T-helper 22 cell (primary cell): ENCODE measurements around the gene TBK1.

ENCODE experiments used
- DNase-seq: peaks from one replicate; pipeline ENCODE4 v3.0.0-alpha.2; 2020; ENCODE audit warnings: low read depth

Gene TBK1

DNA sequence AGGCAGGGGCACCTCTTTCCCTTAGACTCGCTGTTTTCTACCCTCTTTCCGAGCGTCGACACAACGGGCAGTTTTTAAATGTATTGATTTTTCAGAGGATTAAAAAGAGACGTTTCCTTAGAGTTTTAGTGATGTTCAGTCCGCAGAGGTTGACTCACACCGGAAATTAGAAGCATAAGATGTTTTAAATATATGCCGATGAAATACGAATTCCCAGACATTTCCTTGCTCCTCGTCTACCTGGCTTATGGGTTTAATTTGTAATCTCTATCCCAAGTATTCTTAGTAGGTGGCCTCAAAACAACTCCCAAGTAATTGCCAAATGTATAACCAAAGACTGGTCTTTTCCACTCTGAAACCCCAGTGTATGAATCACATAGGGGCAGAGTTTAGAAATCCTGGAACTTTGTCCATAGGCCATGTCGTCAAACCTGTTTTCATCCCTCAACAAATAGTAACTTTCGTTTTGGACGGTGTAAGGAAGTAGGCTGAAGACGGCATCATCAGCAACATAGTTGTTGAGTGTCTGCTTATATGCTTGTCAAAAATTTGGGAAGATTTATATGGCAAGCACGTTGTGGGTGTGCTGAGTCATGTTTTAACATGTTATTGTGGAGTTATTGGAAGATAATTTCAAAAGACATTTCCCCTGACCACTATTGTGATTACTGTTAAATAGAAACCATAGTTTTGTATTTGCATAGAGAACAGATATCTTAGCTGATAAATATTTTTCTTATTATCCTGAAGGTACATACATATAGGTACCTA, 824 bp downstream of the TBK1 start:
- DNase-seq: no peak

DNA sequence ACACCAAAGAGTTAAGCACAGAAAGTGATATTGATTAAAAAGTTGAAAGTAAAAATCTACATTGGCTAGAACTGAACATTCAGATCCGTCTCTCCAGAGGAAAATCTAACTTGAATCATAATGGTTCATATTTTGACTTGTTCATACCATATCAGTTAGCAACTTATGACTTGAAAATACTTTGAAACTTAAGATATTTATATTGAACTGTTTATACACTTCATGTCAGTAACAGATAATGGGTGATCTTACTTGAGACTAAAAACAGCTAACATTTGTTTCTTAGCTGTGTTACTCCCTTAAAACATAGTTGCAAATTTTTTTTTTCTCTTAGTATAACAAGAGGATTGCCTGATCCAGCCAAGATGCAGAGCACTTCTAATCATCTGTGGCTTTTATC, 3.6 kb downstream of the TBK1 start:
- DNase-seq: no peak

DNA sequence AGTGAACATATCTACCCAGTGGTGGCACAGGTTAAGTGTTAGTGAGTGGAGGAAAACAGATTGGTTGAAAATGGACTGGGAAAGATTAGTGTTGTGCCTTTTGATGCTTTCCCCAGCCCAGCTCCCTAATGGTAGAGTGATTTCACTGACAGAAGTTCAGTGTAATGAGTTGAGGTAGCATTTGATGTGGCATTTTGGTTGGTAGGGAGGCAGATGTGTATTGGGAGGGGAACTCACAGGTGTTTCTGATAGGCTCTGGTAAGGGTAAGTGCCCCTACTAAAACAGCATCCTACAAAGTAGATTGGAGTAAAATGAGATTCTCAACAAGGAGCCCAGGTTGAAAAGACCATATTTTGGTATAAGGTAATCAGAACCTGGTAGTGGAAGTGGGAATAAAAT, 4.2 kb downstream of the TBK1 start:
- DNase-seq: no peak

DNA sequence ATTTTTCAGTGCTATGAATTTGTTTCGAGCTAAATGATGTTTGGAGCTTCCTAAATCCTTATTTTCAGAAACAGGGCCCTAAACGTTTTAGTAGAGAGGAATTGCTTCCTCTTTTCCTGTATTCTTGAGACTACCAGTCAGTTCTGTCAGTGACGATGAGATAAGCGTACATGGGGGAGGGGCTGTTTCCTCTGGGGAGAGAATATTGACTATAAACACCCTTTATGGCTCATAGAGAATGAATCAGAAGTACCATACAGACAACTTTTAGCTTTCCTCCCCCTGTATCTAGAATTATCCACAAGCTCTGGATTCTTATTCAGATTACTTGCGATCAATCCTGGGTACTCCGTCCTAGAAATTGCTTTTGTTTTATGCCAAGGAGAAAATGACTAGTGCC, 5.1 kb downstream of the TBK1 start:
- no peak for DNase-seq

DNA sequence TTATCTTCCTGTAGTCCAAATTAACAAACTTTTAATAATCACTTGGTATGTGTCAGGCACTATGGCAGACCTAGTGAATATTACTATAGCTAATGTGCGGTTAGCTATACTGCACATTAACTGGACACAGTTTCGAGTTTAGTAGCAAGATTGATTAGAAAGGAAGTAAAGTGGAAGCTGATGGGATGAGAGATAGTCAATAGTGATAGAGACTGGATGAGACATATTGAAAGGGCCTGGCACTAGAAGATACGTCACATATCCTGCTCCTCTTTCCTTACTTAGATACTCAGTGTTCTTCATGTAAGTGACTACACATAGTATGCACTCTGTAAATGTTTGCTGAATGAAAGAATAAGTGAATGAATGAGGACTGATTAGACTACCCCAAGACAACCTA, 5.5 kb downstream of the TBK1 start:
- no peak for DNase-seq

DNA sequence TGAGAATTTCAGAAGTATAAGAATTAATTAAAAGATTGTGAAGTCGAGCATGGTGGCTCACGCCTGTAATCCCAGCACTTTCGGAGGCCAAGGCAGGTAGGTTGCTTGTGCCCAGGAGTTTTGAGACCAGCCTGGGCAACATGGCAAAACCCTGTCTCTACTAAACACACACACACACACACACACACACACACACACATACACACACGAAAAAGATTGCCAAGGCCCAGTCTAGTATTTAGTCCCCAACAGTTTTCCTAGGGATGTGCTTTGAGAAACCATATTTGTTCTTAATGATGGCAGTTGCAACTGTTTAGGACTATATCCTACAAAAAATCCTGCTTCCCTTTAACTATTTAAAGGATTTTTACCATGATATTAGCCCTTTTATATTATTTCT, 6.0 kb downstream of the TBK1 start:
- no peak for DNase-seq

DNA sequence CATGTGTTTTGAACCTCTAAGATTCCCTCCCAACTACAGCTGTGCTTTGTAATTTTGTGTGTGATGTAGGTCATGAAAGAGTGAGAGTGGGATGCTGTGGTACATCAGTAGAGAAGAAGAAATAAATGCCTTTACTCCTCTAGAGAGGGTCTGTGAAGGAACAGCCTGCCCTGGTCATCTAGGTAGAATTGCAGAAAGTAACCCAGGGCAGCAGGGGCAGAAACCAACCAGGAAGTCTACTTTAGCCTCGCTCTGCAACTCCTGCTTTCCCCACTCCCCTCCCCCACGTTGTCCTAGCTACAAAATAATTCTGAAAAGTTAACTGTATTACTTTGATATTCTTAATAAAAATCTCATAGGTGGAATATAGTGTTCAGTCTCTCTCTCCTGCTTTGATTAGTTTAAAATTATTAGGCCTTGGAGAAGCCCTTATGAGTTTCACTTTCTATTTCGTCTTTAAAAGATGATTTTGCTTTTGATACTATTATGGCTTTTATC, 7.5 kb downstream of the TBK1 start:
- DNase-seq: no peak

DNA sequence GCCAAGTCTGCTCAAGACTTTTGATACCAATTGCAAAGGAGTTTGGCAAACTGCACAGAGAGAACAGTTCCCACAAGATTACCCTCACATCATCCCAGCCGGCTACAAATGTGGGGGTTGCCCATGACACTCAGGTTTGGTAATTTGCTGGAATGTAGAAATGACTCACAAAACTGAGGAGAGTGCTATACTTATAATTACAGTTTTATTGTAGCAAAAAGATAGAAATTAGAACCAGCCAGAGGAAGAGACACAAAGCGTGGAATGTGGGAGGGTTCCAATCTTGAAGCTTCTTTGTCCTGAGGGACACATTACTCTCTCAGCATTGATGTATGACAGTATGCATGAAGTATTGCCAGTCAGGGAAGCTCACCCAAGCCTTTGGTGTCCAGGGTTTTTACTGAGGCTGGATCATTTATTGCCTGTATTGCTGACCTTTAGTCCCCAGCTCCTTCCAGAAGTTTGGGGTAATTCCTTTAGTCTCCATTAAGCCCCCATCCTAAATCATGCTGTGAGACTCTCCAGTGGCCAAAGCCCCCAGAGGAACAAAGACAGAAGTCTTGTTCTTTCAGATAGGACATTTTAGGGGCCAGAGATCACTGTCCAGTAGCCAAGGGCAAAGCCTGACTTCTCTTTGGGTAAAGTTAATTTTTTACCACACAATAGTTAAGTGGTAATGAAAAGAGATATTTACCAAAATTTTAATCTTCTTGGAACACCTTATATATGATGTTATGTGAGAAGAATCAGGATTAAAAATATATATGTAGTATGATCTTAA, 9.9 kb downstream of the TBK1 start:
- DNase-seq: no peak

DNA sequence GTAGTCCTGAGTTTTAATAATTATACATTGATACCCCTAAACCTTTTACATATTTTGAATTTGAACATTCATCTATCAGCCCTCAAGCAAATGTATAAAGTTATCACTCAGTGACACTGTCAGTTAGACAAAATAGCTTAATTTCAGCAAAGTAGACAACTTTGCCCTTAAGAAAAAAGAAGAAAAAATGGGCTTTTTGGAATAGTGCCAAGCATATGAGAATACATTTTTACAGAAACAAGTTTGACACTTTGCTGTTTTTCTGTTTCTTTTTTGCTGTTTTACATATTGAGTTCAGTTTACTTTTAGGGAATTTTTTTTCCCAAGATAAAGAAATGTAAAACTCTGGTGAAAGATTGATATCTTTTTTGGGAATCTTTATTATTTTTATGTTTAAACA, 14.3 kb downstream of the TBK1 start:
- DNase-seq: no peak

DNA sequence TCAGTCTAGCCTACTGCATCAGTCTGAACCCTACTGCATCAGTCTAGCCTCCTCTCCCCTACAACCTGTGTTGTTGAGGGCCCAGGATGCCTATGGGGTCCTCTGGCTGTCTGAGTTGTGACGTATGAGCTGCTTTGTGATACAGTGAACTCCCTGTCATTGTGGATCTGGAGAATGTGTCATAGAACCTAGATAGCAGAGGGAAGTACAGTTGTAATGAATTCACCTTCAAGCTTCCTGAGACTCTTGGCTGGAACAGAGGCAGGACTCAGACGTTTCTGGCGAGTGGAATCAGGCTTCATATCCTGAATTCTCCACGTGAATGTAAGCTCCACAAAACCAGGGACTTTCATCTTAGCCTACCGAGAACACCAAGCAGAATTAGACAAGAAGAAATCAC, 17.0 kb downstream of the TBK1 start:
- DNase-seq: no peak

DNA sequence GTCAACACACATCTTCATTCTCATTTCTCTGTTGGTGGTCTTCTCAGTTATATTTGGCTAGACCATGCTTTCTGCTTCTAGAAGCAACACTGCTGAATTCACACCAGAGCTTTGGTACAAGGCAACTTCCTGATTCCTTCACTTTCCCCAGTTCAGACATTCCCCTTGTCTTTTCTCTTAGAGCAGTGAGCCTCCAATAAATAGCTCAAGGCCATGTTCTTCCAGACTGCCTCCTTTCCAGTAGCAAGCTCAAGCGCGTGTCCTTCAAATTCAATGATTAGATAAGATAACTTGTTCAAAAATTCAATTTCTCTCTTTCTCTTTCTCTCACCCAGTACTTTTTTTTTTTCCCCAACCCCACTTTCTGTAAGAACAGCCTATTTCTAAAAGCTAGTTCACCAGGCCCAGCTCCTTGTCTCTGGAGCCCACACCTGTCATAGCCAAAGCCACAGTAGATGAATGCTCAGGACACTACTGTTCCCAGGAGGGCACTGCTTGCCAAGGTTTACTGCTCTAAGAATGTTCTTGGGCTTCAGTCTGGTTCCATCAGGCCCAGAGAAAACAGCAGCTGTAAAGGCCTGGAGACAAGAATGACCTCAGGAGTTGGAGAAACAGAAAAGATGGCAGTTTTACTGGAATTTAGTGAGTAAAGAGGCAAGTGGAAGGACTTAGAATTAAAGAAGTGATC, 17.7 kb downstream of the TBK1 start:
- DNase-seq: no peak

DNA sequence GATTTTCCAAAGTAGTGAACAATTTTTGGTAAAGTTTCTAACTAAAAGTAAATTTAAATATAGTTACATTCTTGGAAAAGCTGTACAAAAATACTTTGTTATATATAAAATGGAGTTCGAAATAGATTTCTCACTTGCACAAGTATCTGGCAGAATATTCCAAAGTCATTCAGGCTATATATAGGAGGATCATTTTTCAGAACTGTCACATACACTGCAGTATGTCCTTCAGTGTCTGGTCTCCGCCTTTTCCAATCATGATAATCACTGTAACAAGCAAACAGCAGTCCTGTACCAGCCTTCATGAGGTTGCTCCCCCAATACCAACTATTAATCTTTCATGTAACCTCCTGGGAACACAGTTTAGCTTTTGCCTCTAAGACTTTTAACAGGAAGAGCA, 18.6 kb downstream of the TBK1 start:
- DNase-seq: no peak

DNA sequence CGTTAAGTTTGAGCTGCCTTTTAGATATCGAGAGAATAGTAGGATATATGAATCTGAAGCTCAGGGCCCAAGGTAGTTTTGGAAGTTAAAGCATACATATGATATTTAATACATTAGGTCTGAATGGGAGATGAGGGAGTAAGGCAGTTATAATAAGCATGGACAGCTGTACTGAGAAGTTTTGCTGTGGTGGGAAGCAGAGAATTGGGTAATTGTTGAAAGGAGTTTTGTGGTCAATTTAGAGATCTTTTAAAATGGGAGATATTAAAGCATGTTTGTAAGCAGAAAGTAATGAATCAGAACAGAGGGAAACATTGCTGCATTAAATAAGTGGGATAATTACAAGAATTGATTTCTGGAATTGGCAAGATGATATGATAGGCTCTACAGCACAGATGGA, 21.3 kb downstream of the TBK1 start:
- DNase-seq: no peak

DNA sequence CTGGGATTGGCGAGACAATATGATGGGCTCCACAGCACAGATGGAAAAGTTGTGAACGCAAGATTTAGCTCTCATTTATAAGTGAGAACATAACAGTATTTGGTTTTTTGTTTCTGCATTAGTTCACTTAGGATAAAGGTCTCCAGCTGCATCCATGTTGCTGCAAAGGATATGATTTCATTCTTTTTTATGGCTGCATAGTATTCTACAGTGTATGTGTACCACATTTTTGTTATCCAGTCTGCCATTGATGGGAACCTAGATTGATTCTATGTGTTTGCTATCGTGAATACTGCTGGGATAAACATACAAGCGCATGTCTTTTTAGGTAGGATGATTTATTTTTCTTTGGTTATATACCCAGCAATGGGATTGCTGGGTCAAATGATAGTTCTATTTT, 23.6 kb downstream of the TBK1 start:
- DNase-seq: no peak

DNA sequence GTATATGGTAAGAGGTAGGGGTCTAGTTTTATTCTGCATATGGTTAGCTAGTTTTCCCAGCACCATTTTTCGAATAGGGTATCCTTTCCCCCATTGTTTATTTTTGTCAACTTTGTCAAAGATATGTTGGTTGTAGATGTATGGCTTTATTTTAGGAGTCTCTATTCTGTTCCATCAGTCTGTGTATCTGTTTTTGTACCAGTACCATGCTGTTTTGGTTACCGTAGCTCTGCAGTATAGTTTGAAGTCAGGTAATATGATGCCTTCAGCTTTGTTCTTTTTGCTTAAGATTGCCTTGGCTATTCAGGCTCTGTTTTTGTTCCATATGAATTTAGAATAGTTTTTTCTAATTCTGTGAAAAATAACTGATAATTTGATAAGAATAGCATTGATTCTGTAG, 24.9 kb downstream of the TBK1 start:
- no peak for DNase-seq

DNA sequence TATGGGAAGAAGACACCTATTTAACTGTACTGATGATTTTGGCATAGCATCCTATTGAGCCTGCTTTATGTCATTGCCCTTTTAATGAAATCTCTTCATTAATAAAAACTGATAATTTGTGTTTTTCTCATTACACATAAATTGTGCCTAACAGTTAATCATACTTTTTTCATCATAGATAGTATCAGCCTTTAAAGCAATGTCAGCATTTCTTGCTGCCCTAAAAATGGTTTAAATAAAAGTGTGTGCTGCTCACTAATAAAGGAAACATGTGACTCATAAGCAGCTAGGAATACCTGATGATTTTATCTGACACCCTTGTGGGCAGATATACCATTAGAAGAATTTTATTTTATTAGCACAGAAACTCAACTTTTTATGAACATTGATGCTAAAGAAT, 26.7 kb downstream of the TBK1 start:
- DNase-seq: no peak

DNA sequence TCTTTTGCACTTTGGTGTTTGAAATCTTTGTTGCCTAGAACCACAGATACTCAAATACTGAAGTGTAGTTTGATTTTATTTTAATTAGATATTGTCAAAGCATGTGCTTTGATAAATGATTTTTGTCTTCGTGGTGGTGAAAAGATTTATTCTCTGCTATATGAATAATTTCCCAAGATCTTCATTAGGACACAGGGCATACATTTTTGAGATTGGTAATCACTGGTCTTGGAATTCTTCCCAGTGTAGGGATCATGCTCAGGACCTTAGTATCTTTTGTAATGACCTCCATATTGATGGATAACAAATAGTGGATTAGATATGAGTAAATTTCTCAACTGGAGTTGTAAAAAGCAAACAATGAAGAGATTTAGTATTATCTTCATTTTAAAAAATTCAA, 28.2 kb downstream of the TBK1 start:
- DNase-seq: no peak

DNA sequence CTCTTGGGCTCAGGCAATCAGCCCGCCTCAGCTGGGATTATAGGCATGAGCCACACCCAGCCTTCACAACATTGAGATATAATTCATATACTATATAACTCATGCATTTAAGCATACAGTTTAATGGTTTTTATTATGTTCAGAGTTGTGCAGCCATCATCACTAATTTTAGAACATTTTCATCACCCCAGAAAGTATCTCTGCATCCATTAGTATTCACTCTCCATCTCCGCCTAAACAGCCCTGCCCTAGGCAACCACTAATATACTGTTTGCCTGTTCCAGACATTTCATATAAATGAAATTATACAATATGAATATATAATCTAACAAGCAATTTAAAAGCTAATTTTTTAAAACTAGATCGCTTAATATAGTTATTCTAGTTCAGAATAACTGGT, 34.7 kb downstream of the TBK1 start:
- DNase-seq: no peak

DNA sequence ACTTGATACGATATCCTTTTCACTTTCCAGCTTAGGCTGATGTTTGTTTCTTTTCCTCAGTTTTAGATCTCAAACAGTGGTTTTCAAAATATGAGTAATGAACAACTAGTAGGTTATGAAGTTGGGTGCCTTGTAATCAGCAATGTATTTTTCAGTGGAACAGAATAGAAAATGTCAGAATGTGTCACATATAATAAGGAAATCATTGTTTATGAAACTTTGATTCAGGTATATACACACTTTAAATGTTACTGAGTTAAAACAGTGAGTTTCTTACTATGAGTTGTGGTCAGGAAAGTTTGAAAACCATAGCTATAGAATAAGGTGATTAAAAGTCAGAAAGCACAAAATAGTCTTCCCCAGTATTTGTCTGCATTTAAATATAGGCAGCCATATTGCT, 39.8 kb downstream of the TBK1 start:
- DNase-seq: no peak

DNA sequence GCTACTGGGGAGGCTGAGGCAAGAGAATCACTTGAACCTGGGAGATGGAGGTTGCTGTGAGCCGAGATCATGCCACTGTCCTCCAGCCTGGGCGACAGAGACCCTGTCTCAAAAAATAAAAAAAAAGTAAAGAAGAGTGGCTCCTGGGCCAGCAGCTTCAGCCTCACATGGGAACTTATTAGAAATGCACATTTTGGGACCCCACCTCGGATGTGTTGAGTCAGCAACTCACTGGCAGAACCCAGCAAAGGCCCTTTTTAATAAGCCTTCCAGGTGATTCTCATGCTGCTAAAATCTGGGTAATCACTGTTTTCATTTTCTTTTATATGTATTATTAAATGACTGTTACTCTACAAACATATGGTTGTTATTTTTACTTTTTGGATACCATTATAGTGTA, 41.6 kb downstream of the TBK1 start:
- DNase-seq: no peak

DNA sequence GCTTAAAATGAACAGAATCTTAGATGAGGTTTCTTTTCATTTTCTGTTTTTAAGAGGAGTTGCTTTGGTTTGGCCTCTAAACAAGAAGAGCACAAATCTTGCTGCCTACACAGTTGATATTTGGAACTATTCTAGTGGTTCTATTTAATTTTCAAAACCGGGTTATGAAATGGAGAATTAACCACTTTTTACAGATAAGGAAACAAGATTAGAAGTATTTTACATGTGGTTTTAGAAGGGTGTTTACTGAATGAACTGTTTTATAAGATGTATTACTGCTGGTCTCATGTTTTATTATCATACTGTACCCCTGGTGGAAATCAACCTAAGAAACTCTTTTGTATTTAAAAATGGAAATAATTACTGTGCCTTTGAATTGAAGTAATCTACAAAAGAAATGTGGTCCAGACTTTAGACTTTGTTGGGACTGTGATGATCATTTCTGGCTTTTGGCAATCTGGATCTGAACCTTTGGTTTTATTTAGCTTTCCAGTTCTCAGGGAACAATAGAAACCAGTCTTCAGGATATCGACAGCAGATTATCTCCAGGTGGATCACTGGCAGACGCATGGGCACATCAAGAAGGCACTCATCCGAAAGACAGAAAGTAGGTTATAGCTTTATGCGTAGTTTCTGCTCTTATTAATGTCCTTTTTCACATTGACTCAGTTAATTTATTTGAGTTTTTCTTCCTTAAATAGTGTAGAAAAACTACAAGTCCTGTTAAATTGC, 43.2 kb downstream of the TBK1 start:
- no peak for DNase-seq

DNA sequence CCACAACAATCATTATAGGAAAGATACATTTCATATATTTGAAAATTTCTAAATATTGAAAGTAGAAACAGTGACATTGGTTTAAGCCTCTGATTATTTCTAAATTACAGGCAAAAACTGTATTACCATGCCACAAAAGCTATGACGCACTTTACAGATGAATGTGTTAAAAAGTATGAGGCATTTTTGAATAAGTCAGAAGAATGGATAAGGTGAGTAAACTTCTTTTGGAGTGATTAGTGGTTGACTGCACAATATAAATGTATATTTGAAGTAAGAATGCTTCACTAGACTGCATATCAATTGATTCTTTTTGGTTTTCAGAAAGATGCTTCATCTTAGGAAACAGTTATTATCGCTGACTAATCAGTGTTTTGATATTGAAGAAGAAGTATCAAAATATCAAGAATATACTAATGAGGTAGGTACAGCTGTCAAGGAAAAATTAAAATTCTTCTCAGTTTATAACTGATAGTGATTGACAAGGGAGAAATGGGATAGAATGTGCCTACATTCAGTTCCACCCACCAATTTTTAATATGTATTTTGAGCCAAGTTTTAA, 45.0 kb downstream of the TBK1 start:
- DNase-seq: no peak
